ENCODE results near the gene EEF1G. TPM values are rescaled to one million over a fixed set of nuclear protein-coding genes. Genes with fewer than 3 reads are reported as not detected.

Gene EEF1G
- polyA plus RNA-seq, 1 donor from 2014 or later: 1,555 TPM

DNA sequence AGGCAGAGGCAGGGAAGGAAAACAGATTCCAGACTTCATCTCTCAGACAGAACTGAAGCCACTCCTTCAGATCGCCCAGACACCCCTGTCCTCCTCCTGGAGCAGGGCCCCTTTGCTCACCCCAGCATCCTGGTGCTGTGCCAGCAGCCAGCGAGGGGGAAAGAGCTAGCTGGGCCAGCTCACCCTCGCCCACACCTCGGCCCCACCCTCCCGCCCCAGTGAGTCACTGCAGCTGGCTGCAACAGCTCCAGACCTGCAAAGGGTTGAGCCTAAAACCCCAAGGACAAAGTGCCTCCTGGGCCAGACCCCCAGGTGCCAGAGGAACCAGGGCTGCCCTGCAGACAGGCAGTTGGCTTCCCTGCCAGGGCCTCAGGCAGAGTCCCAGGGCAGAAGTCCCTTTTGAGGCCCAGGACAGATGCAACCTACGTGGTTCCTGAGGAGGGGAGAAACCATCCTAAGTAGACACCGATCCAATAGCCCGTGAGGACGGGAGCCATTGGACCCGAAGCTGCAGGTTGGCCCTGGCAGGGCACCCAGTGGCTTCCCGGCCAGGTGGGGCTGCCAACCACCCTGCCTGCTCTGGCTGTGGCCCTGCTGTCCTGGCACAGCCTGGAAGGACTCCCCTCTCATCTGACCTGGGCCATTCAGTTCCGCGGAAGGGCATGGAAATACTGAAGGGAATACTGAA, 34.3 kb downstream of the EEF1G start:
- TF ChIP-seq TAF1 (IDR thresholded peaks at IDR 0.05; ENCODE audit: low read depth) (no peak), EP300 (conservative IDR thresholded peaks at IDR 0.05; ENCODE audit: poor library complexity, severe bottlenecking) (no peak), EZH2 (IDR thresholded peaks at IDR 0.05; ENCODE audit: borderline replicate concordance, insufficient read depth, low read length, poor library complexity, severe bottlenecking) (no peak), MXI1 (conservative IDR thresholded peaks at IDR 0.05; ENCODE audit: poor library complexity, severe bottlenecking) (no peak), SMC3 (conservative IDR thresholded peaks at IDR 0.05; ENCODE audit: poor library complexity) (no peak), RAD21 (conservative IDR thresholded peaks at IDR 0.05) (no peak), POLR2AphosphoS5 (IDR thresholded peaks at IDR 0.05) (no peak)
- TF ChIP-seq, protein P1, sequence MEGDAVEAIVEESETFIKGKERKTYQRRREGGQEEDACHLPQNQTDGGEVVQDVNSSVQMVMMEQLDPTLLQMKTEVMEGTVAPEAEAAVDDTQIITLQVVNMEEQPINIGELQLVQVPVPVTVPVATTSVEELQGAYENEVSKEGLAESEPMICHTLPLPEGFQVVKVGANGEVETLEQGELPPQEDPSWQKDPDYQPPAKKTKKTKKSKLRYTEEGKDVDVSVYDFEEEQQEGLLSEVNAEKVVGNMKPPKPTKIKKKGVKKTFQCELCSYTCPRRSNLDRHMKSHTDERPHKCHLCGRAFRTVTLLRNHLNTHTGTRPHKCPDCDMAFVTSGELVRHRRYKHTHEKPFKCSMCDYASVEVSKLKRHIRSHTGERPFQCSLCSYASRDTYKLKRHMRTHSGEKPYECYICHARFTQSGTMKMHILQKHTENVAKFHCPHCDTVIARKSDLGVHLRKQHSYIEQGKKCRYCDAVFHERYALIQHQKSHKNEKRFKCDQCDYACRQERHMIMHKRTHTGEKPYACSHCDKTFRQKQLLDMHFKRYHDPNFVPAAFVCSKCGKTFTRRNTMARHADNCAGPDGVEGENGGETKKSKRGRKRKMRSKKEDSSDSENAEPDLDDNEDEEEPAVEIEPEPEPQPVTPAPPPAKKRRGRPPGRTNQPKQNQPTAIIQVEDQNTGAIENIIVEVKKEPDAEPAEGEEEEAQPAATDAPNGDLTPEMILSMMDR (IDR thresholded peaks at IDR 0.05; ENCODE audit: poor library complexity, severe bottlenecking): no peak
- TF ChIP-seq, protein P2, sequence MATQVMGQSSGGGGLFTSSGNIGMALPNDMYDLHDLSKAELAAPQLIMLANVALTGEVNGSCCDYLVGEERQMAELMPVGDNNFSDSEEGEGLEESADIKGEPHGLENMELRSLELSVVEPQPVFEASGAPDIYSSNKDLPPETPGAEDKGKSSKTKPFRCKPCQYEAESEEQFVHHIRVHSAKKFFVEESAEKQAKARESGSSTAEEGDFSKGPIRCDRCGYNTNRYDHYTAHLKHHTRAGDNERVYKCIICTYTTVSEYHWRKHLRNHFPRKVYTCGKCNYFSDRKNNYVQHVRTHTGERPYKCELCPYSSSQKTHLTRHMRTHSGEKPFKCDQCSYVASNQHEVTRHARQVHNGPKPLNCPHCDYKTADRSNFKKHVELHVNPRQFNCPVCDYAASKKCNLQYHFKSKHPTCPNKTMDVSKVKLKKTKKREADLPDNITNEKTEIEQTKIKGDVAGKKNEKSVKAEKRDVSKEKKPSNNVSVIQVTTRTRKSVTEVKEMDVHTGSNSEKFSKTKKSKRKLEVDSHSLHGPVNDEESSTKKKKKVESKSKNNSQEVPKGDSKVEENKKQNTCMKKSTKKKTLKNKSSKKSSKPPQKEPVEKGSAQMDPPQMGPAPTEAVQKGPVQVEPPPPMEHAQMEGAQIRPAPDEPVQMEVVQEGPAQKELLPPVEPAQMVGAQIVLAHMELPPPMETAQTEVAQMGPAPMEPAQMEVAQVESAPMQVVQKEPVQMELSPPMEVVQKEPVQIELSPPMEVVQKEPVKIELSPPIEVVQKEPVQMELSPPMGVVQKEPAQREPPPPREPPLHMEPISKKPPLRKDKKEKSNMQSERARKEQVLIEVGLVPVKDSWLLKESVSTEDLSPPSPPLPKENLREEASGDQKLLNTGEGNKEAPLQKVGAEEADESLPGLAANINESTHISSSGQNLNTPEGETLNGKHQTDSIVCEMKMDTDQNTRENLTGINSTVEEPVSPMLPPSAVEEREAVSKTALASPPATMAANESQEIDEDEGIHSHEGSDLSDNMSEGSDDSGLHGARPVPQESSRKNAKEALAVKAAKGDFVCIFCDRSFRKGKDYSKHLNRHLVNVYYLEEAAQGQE (IDR thresholded peaks at IDR 0.05; ENCODE audit: borderline replicate concordance): no peak
- Histone ChIP-seq H3K27ac (ENCODE audit: low read length) (no peak overlapping the region), H3K79me2 (replicated peaks; ENCODE audit: insufficient read depth, low read length) (no peaks in the 10 kb centered on the region), H3K4me2 (ENCODE audit: low read length) (no peak overlapping the region), H3K9me3 (ENCODE audit: low read length) (no peaks in the 10 kb centered on the region), H3K9me2 (ENCODE audit: insufficient read depth, low read length) (no peaks in the 10 kb centered on the region), H2AFZ (ENCODE audit: low read depth, low read length) (no peak overlapping the region), H3K27me3 (ENCODE audit: insufficient read depth, low read depth, low read length) (peaks cover 20% of the 10 kb centered on the region), H3K36me3 (ENCODE audit: insufficient read depth, low read length) (no peaks in the 10 kb centered on the region), H3F3A (ENCODE audit: insufficient read depth, low read length, poor library complexity, severe bottlenecking) (no peaks in the 10 kb centered on the region), H3K9ac (ENCODE audit: low read length) (no peak overlapping the region), H3K4me3 (ENCODE audit: low read length) (no peak overlapping the region), H4K20me1 (ENCODE audit: insufficient read depth) (no peaks in the 10 kb centered on the region)

DNA sequence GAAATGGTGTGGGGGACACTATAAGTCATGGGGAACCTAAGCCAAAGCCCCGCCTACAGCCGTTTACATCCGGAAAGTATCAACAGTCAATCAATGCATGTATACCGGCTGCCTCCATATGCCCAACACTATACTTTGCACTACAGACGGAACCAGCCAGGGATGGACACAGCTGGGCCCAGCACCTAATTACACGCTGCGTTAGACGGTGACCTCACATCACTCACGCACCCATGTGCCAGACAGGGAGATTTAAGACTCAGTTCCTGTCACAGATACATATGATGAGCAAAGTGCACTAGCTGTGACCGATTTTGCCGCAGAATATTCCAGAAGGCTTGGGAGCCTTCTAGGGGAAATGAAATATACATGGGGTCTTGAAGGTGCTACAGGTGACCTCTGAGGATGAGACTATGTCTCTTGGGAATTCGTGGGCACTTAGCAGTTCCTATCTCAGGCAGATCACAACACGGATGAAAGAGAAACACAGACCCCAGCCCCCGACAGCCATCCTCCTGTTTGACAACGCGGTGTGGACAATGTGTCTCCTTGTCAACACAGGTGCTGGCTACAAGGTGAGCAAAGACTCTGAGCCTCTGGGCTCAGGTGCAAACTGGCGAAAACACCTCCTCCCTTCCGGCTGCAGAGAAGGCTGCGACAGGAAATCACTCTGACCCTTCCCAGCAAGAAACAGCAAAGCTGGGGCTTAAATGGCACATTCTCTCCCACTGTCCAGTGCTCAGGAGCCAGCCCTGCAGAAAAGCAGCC, 35.0 kb downstream of the EEF1G start:
- Histone ChIP-seq H3K9me3 (ENCODE audit: low read length) (no peaks in the 10 kb centered on the region), H3K79me2 (replicated peaks; ENCODE audit: insufficient read depth, low read length) (no peaks in the 10 kb centered on the region), H4K20me1 (ENCODE audit: insufficient read depth) (no peaks in the 10 kb centered on the region), H3K27me3 (ENCODE audit: insufficient read depth, low read depth, low read length) (peaks cover 13% of the 10 kb centered on the region), H3K27ac (ENCODE audit: low read length) (no peak overlapping the region), H3K36me3 (ENCODE audit: insufficient read depth, low read length) (no peaks in the 10 kb centered on the region), H2AFZ (ENCODE audit: low read depth, low read length) (no peak overlapping the region), H3K9ac (ENCODE audit: low read length) (no peak overlapping the region), H3K9me2 (ENCODE audit: insufficient read depth, low read length) (no peaks in the 10 kb centered on the region), H3K4me2 (ENCODE audit: low read length) (no peak overlapping the region), H3F3A (ENCODE audit: insufficient read depth, low read length, poor library complexity, severe bottlenecking) (no peaks in the 10 kb centered on the region), H3K4me3 (ENCODE audit: low read length) (no peak overlapping the region)
- no peak for TF ChIP-seq EZH2 (IDR thresholded peaks at IDR 0.05; ENCODE audit: borderline replicate concordance, insufficient read depth, low read length, poor library complexity, severe bottlenecking)
- TF ChIP-seq, protein P1 (IDR thresholded peaks at IDR 0.05; ENCODE audit: poor library complexity, severe bottlenecking): no peak
- no peak for TF ChIP-seq TAF1 (IDR thresholded peaks at IDR 0.05; ENCODE audit: low read depth)
- TF ChIP-seq SMC3 (conservative IDR thresholded peaks at IDR 0.05; ENCODE audit: poor library complexity): no peak
- TF ChIP-seq, protein P2 (IDR thresholded peaks at IDR 0.05; ENCODE audit: borderline replicate concordance): no peak
- TF ChIP-seq RAD21 (conservative IDR thresholded peaks at IDR 0.05): no peak

Data from neural cell (in vitro differentiated cells).